Ramos (cell line): ENCODE data around the gene DENND2C.

Source experiments
- in situ Hi-C: fragments of 300-500 bp; cut with MboI; formaldehyde crosslinking; loops from one replicate; pipeline ENCODE4 v1.14.3; 2022; ENCODE audit warnings: low sequenced_read_pairs; ENCODE audit not compliant: unreplicated experiment

Gene DENND2C, protein sequence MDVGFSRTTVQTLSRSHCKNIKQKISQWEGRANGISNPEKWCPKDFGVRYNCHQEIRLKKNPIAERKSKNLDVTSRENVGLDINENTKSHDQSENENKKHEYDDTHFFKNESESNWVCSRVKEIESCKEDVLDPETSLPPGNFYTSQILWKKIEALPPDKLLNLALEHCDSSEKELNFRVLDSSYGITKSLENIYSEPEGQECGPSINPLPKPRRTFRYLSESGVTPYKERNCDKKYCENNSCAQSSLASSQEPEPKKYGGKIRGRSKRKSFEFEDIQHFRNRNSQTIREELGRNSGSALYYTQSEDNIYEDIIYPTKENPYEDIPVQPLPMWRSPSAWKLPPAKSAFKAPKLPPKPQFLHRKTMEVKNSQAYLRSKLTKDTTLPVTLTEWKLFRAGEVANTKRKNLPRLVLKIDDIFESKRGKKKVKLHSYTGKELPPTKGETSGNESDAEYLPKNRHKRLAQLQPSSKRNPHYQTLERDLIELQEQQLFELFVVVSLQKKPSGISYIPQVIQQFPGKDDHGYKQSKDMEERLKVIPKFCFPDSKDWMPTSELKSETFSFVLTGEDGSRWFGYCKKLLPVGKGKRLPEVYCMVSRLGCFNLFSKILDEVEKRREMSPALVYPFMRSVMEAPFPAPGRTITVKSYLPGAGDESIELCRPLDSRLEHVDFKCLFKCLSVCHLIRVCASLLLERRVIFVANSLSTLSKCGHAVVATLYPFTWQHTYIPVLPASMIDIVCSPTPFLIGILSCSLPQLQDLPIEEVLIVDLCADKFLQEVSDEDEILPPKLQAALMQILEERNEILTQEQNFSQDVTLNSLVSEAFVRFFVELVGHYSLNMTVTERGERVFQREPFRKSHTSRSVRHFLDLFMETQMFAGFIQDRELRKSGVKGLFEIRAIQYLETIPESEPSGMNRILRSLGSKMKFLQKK

GRCh38 chr1:114669562-114670082 is at the start of gene DENND2C:
Gene DENND2C (minus strand): TSS chr1:114670049. CDS start chr1:114625984, 44,065 bp downstream.
- in situ Hi-C loops: no loop called here

DNA sequence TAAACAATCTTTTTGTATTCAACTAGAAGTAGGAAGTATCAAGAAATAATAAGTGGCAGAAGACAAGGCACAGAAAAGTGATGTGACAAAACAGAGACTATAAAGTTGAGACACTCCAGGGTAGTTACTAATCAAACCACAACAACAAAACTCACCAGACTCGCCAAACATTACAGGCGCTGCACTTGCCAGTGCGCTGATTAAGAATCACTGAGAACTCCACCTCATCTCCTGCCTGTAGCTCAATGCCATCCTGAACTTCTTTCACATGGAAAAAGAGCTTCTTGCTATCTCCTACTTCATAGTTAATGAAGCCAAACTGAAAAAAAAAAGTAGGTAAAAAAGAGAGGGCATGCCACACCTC is 49.6 kb upstream of the DENND2C start:
- in situ Hi-C loops: no loop called here

GRCh38 chr1:114718661-114719423 is 49.0 kb upstream of the DENND2C start:
- in situ Hi-C loops: no loop called here

GRCh38 chr1:114716304-114717170 is 46.7 kb upstream of the DENND2C start, which contains the start of gene NRAS:
Gene NRAS (minus strand): TSS chr1:114716771. CDS start chr1:114716160, 611 bp downstream.
- in situ Hi-C loops: no loop called here

GRCh38 chr1:114715952-114716303 is 46.1 kb upstream of the DENND2C start:
- in situ Hi-C loops: no loop called here

DNA sequence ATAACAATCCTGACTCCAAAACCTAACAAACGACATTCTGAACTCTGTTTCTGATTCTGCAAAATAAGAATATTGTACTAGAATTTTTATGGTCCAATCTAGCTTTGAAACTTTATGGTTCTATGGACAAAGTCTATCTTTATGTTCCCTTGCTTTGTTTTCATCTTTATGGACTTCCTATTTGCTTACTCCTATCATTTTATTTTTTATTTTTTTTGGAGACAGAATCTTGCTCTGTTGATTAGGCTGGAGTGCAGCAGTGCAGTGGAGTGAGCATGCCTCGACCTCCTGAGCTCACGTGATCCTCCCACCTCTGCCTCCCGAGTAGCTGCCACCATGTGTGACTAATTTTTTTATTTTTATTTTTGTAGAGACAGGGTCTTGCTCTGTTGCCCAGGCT is 43.1 kb upstream of the DENND2C start:
- in situ Hi-C loops: no loop called here

GRCh38 chr1:114710360-114710759 is 40.5 kb upstream of the DENND2C start:
- in situ Hi-C loops: no loop called here

DNA sequence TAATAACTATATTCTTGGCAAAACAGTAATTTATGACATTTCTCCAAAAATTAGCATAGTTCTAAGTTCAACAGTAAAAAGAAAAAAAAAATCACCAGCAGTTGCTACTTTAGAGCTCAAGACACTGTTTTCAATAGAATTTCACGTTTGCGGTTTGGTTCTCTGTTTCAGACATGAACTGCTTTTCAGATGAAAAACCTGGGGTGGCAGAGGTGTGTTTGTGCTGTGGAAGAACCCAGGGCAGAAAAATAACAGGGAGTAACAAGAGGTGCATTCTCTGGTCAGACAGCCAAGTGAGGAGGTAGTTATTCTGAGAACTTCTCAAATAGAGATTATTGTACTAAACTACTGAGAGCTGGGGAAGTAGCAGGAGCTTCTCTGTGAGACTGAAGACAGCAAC is 37.8 kb upstream of the DENND2C start:
- in situ Hi-C loops: no loop called here

GRCh38 chr1:114703242-114703641 is 33.4 kb upstream of the DENND2C start:
- in situ Hi-C loops: no loop called here

DNA sequence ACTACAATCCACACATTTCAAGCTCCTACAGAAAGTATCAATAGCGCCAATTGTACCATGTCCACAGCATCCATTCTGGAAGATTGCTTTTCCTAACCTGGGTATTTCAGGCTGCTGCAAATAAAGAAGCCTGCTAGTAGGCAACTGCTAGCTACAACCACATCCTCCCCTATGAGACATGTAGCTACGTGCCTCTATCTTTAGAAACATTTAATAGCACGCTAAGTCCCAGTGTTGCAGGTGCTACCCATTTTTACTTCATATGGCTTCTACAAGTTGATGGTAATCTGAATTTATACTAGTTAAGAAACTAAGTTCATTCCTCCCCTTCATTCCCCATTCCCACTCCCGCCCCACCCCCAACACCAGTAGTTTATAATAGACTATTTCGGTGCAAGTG is 32.9 kb upstream of the DENND2C start:
- in situ Hi-C loops: no loop called here

DNA sequence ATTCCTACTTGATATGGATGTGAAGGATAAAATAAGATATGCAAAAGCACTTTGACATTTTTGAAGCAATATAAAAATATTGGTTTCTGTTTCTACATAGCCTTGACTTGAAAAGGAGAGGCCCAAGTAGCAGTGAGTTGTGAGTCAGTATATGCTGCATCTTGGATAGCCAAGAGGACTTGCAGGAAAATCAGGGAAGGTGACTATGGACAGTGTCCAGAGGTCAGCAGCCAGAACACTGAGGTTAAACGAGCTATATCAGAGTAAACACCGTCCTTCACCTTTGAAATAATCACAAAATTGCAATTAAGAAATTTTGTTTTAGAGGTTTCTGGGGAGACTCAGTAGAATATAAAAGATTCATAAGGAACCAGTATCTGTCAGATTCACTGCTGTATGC is 32.1 kb upstream of the DENND2C start:
- in situ Hi-C loops: no loop called here

- in situ Hi-C loops: no loop called here
These were observed 30.3 kb upstream of the DENND2C start for GRCh38 chr1:114700036-114700600.

GRCh38 chr1:114696810-114697209 is 27.0 kb upstream of the DENND2C start:
- in situ Hi-C loops: no loop called here

- in situ Hi-C loops: no loop called here
These were observed 25.7 kb upstream of the DENND2C start, which contains the start of gene AMPD1 for GRCh38 chr1:114695430-114696058. Gene AMPD1 (minus strand): TSS chr1:114695546. CDS start chr1:114695471, 75 bp downstream.

- in situ Hi-C loops: no loop called here
These were observed 24.9 kb upstream of the DENND2C start for GRCh38 chr1:114694540-114695310.

DNA sequence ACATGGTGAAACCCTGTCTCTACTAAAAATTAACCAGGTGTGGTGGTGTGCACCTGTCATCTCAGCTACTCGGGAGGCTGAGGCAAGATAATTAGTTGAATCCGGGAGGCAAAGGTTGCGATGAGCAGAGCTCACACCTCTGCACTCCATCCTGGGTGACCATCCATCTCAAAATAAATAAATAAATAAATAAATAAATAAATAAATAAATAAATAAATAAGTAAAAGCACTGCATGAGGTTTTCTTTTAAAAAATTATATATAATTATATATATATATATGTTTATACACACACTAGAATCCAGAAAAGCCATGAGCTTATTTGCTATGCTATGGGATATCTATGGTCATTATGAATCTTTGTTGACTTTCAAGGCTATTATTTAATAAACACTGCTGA is 23.1 kb upstream of the DENND2C start:
- in situ Hi-C loops: no loop called here

DNA sequence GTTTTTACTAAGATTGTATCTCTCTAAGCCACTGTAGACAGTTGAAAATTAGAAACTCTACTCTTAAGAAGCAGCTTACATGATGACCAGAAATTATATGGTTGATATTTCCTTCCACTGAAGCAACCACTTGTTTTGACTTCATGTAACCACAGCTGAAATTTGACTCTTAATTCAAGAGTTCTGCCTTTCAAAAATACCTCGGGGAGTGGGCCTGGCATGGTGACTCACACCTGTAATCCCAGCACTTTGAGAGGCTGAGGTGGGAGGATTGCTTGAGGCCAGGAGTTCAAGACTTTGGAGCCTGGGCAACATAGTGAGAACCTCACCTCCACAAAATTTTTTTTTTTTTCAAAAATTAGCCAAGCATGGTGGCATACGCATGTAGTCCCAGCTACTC is 21.2 kb upstream of the DENND2C start:
- in situ Hi-C loops: no loop called here

- in situ Hi-C loops: no loop called here
These were observed 20.3 kb upstream of the DENND2C start for GRCh38 chr1:114690148-114690547.
